ENCODE data around the gene RAD51B. TPM values are rescaled to one million over a fixed set of nuclear protein-coding genes. Genes with fewer than 3 reads are reported as not detected.

The RAD51B gene
- total RNA-seq, 1 experiment from 2014 or later: 16.7 TPM

DNA sequence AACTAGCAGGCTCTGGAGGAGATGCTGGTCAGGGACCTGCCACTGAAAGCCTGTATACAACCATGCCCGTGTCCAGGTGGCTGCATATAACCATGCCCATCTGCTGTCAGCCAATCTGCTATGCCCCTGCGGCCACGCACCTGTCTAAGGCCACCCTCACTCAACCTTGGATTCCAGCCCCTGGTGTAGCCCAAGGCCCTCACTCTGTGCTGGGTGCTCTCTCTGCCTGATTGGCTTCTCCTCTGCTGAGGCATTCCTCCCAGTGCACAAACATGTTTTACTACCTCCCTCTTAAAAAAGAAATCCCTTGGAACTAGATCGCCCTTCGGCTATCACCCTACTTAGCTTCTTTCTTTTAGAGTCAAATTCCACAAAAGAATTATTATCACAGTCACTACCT is 927.8 kb downstream of the RAD51B start:
- no peaks in the 10 kb centered on the region for H3K9me3 ChIP-seq (ENCODE audit: control insufficient read depth, low read depth, low read length)
- no peaks in the 10 kb centered on the region for H3K27me3 ChIP-seq (ENCODE audit: insufficient read depth, low read length)
- H3K79me2 ChIP-seq (ENCODE audit: insufficient read depth, low read length): no peaks in the 10 kb centered on the region
- no peak overlapping the region; the same call in 1 of the 2 replicates for H2BK15ac ChIP-seq (ENCODE audit: low read depth, low read length)
- Mint-ChIP-seq H3K36me3 (ENCODE audit: insufficient read depth in 1 of 3, low read depth in 3 of 3) (no peaks in the 10 kb centered on the region; a peak in 1 of 7 replicates), H3K27me3 (ENCODE audit: low read depth) (no peaks in the 10 kb centered on the region), H3K9me3 (no peaks in the 10 kb centered on the region; a peak in 2 of 5 replicates), H3K4me3 (no peak overlapping the region), H3K27ac (no peak overlapping the region), H3K4me1 (peaks cover 0 to 3% of the 10 kb centered on the region in 2 experiments; a peak in 3 of 4 replicates)
- H4K8ac ChIP-seq (replicated peaks; ENCODE audit: insufficient read length, low read depth, low read length): no peak overlapping the region
- H4K20me1 ChIP-seq (ENCODE audit: control insufficient read depth, insufficient read depth, insufficient read length): no peaks in the 10 kb centered on the region
- no peak overlapping the region for H2AFZ ChIP-seq (ENCODE audit: low read length)
- DNase-seq: no peak
- no peak overlapping the region for H2BK20ac ChIP-seq (ENCODE audit: low read depth, low read length, poor library complexity, severe bottlenecking)
- TF ChIP-seq, protein P1, sequence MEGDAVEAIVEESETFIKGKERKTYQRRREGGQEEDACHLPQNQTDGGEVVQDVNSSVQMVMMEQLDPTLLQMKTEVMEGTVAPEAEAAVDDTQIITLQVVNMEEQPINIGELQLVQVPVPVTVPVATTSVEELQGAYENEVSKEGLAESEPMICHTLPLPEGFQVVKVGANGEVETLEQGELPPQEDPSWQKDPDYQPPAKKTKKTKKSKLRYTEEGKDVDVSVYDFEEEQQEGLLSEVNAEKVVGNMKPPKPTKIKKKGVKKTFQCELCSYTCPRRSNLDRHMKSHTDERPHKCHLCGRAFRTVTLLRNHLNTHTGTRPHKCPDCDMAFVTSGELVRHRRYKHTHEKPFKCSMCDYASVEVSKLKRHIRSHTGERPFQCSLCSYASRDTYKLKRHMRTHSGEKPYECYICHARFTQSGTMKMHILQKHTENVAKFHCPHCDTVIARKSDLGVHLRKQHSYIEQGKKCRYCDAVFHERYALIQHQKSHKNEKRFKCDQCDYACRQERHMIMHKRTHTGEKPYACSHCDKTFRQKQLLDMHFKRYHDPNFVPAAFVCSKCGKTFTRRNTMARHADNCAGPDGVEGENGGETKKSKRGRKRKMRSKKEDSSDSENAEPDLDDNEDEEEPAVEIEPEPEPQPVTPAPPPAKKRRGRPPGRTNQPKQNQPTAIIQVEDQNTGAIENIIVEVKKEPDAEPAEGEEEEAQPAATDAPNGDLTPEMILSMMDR (conservative IDR thresholded peaks at IDR 0.05): no peak
- no peak overlapping the region for H3K27ac ChIP-seq (ENCODE audit: insufficient read length, low read depth, low read length)
- no peak overlapping the region for H4K5ac ChIP-seq (ENCODE audit: insufficient read length, low read depth, low read length)
- no CpG with 5 or more reads among the region's 5 CpGs for WGBS (ENCODE audit: extremely low coverage, insufficient read length, low lambda C conversion rate)
- H3K23me2 ChIP-seq (ENCODE audit: insufficient read length, low read depth, low read length, poor library complexity, severe bottlenecking): no peaks in the 10 kb centered on the region
- H2BK120ac ChIP-seq (ENCODE audit: low read depth, low read length, poor library complexity, severe bottlenecking): no peak overlapping the region
- H2BK5ac ChIP-seq (ENCODE audit: insufficient read length, low read length): no peak overlapping the region
- H3K18ac ChIP-seq (ENCODE audit: insufficient read length, low read depth, low read length): no peak overlapping the region
- no peak overlapping the region for H3K9ac ChIP-seq (ENCODE audit: extremely low read depth, insufficient read length, low read length)
- H3K56ac ChIP-seq (ENCODE audit: insufficient read length, low read depth, low read length): no peak overlapping the region
- H2BK12ac ChIP-seq (ENCODE audit: insufficient read length, low read depth, low read length): no peak overlapping the region
- H3K14ac ChIP-seq (ENCODE audit: insufficient read depth, low read length): no peak overlapping the region
- no peaks in the 10 kb centered on the region for H3K4me1 ChIP-seq (ENCODE audit: insufficient read depth, low read length)
- H2AK5ac ChIP-seq (ENCODE audit: insufficient read length, low read length): no peak overlapping the region
- H4K91ac ChIP-seq (ENCODE audit: insufficient read length, low read depth, low read length): no peak overlapping the region
- no peak overlapping the region for H3T11ph ChIP-seq (ENCODE audit: low read length)
- no peak overlapping the region for H3K23ac ChIP-seq (ENCODE audit: insufficient read length, low read depth, low read length)
- no peaks in the 10 kb centered on the region for H3K79me1 ChIP-seq (ENCODE audit: insufficient read depth, low read depth, low read length, poor library complexity, severe bottlenecking)
- H3K4me2 ChIP-seq (ENCODE audit: insufficient read depth, insufficient read length, low read length): no peak overlapping the region
- H3K4ac ChIP-seq (ENCODE audit: low read depth, low read length): no peak overlapping the region
